GM12892 (cell line): Measurements from ENCODE around the gene ATP1B1.

ENCODE experiments used
- POLR2A ChIP-seq: IDR thresholded peaks from 2 replicates; pipeline ENCODE4 v1.6.1; 2011; ENCODE audit warnings: low read depth, low read length, control low read depth
- POLR2AphosphoS5 ChIP-seq: IDR thresholded peaks from 2 replicates; pipeline ENCODE4 v1.6.1; 2011; ENCODE audit warnings: low read depth, low read length, control low read depth
- TAF1 ChIP-seq: IDR thresholded peaks from 2 replicates; pipeline ENCODE4 v1.6.1; 2011; ENCODE audit warnings: low read depth, mild to moderate bottlenecking, control low read depth, low read length, borderline replicate concordance

DNA sequence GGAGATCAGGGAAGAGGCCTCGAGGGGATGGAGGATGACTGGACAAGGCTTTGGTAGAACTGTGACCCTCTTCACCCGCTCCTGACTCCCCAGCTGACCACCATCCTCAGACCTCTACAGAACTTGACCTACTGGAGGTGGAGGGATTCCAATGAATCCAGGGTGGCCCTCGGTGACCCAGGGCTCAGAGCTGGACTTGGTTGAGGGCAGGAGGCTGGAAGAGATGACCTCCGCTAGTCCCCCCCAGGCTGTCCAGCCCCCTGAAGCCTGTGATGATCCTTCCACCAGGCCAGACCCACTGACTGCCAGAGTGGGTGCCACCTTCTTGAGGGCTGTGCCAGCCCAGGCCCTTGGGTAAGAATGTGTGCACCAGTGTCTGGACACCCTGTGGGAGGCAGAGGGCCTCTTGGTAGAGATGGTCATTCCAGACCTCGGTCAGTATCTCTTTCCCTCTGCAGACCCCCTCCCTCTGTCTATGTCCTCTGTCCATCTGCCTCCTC, 44.9 kb downstream of the ATP1B1 start:
- TF ChIP-seq POLR2A = no peak
- no peak for TF ChIP-seq POLR2AphosphoS5
- TF ChIP-seq TAF1 = no peak
